Suppressor macrophage treated with lipopolysaccharide for 4 hours (primary cell): ENCODE data around the gene TCERG1.
A peak's percentile ranks its signal among the peaks of the same experiment; 100 is the strongest.
"Not testable (repeated sequence)": the region's sequence is repeated elsewhere in the genome, so short reads cannot be mapped to it uniquely, and the experiment has no call there.

ENCODE experiments used
- DNase-seq: peaks from one replicate; pipeline ENCODE4 v3.0.0-alpha.2; 2020

The TCERG1 gene

GRCh38 chr5:146523698-146524097 is 76.6 kb downstream of the TCERG1 start:
- DNase-seq, result no peak

- DNase-seq, result no peak
Observed at GRCh38 chr5:146527785-146528184, 80.7 kb downstream of the TCERG1 start.

DNA sequence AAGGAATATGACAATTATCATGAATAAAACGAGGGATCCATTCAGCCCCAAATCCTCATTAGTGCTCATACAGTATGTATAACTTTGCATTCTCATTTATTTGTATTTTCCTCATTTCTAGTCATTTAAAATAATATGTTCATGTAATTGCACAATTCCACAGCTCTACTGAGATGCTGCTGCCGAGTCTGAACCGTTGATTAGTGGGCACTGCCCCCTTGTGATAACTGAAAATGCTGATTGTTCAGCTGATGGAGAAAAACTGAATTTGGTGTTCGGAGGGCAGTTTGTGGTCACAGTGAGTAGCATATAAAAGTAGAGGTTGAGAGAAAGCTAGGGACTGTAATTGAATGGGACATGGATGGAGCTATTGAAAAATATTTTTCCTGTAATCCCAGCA is 81.1 kb downstream of the TCERG1 start:
- no peak for DNase-seq

DNA sequence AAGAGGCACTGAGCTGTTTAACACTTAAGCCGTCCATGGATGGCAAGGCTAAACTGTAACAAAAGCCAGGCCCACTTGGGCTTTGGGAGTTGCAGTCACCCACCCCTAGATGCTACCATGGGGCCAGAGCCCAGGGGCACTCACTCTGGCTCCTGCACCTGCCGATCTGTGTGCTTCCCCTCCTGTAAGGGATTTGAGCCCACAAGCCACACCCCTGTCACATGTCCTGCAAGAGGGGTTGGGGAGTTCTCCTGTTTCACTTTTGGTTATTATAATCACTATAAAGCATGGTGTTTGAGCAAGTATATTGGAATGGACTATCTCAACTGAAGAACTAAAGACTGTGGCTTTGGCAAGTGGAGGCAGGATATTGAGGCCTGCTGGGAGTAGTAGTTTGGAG is 82.9 kb downstream of the TCERG1 start:
- no peak for DNase-seq

- DNase-seq, result peak; percentile 67
Observed at GRCh38 chr5:146533260-146533857, 86.2 kb downstream of the TCERG1 start.

DNA sequence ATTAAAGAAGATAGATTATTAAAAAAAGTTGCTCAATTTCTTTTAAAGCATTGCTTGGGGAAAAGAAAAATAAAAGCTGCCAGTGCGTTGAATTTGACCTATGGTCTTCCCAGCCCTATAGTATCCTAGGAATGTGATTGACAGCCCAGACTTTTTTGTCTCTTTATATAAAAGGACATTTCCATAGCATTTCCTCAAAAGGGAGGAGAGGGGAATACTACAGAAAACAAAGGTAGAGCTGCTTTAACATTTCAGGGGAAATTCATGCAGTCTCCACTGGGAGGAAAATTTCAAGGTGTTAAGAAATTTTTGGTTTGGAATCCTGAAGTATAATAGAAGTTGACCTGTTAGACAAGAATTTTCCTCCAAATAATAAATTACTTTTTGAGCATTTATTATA is 86.7 kb downstream of the TCERG1 start:
- no peak for DNase-seq

GRCh38 chr5:146538432-146538831 is 91.3 kb downstream of the TCERG1 start:
- no peak for DNase-seq

DNA sequence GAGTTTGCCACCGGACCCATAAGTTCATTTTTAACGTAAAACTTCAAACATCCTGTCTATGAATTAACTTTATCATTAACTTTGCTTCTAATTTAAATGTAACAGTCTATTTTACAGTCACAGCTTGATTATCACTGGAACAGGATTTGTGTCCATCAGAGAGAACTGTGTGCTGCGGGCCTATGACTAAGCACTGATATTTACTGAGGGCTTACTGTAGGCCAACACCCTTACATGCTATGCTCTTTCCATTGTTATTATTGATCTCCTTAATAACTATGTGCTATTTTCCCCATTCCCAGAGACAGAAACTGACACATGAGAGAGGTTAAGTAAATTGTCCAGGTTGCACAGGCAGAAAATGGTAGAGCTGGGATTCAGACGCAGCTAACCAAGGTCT is 92.8 kb downstream of the TCERG1 start:
- no peak for DNase-seq

DNA sequence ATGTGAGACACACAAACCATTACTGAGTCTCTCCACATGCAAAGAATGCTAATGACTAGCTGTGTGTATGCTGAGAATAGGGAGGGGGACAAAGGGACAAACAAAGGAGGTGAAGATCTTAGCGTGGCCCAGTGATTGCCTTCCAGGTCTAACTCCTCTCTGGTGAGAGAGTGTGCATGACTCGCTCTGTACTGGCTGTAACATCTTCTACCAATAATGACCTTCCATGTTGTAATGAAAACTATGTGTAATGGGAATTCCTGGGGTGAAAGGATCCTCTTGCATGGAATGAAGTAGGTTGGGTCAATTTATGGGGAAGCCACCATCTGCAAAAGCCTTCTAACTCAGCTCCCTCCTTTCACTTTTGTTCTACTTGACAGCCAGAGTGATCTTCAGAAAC is 93.3 kb downstream of the TCERG1 start:
- peak; percentile 6 for DNase-seq

DNA sequence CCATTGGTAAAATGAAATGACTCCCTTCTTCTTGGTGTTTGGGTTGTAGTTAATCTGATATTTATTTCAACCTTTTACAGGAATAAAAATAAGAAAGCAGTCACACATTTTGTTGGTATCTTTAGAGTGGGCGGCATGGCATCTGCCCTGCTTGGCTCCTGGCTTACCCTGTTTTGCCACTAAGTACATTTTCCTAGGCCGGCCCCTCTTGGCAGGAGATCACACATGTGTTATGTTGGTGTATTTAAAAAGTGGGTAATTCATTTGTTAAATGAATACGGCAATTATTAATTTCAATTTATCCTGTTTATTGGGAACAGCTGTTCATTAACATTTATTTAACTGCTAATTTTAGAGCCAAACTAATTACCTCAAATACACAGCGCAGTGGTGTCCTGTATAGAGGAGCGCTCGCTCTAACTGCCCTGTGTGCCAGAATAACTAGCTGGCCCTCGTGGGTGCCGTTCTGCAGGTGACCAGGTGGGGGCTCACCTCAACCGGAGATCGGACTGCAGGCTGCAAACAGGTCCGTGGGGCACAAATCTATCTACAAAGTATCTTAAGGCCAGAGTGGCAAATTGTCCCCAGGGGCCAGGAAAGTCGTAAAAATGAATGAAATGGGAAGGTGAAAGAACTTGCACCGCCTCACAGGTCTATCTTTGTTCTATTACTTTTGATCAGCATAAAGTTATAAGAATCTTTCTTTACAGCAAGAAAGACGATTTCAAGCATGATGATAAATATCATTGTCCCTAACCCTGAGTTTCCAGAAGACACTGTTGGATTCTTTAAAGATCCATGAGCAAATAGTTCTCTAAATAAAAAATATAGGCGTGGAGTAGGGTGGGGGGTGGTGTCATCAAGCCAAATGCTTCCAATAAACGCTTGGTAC is 95.1 kb downstream of the TCERG1 start:
- peak; percentile 53 for DNase-seq

DNA sequence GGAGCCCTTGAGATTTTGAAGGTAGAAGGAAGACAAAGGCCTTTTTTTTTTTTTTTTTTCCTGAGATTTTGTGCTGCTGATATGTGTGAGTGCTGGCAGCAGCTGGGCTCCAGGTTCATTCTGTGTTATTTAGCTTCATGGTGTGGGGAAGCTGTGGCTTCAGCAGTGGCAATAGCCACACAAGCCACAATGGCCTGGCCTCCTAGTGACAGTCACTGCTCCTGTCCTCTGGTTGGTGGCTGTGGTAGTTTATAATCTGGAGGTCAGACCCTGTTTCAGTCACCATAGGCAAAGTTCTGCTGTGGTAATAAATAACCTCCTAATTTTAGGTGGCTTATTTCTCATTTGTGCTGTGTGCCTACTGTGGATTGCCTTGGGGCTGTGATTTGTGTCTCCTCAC is 97.1 kb downstream of the TCERG1 start:
- no peak for DNase-seq

GRCh38 chr5:146548781-146549449 is 101.8 kb downstream of the TCERG1 start:
- DNase-seq, result no peak

DNA sequence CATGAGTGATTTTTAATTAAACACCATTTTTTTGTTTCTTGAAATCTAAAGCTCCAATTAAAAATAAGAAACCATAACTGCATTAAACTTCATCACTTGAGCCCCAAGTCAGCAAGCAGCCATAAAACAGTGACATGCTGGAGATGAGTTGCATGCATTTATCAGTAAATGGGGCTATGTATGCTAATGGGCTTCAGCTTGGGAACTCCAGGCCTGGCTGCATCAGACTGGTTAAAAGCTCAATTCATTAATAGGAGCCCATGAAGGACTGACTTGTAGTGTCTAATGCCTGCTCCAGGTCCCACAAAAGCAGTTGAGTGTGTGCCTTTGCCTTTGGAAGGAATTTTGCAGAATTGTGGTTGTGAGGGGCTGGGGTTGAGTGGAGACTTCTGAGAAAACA is 102.5 kb downstream of the TCERG1 start:
- DNase-seq, result no peak

GRCh38 chr5:146553446-146553845 is 106.3 kb downstream of the TCERG1 start:
- DNase-seq, result no peak

DNA sequence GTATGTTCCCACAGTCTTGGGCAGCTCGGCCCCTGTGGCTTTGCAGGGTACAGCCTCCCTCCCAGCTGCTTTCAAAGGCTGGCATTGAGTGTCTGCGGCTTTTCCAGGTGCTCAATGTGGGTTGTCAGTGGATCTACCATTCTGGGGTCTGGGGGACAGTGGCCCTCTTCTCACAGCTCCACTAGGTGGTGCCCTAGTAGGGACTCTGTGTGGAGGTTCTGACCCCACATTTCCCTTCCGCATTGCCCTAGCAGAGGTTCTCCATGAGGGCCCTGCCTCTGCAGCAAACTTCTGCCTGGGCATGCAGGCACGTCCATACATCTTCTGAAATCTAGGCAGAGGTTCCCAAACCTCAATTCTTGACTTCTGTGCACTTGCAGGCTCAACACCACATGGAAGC is 109.8 kb downstream of the TCERG1 start:
- DNase-seq, result not testable (repeated sequence)

GRCh38 chr5:146560205-146560812 is 113.2 kb downstream of the TCERG1 start:
- DNase-seq, result no peak
